HepG2 (cell line): ENCODE results near the gene INHA. TPM values are rescaled to one million over a fixed set of nuclear protein-coding genes. Genes with fewer than 3 reads are reported as not detected.

ENCODE experiments used
- ATAC-seq: fragments of 200-7000 bp; cut with Tn5 transposase; 3 replicates; pipeline ENCODE4 v1.9.1; 2020; ENCODE audit warnings: mild to moderate bottlenecking, moderate library complexity
- BruUV-seq: library from RNA; stranded (reverse); fragments of 400-500 nt; replicated peaks from 2 replicates; lab custom pipeline; 2021; lab: Mats Ljungman, UMichigan
- CTCF ChIA-PET: fragments of 300-600 bp; formaldehyde crosslinking; extraction: SDS; loops from one replicate; lab custom pipeline; 2021; ENCODE audit warnings: low total read pairs, inconsistent platforms, low intra/inter-chr PET ratio; lab: Yijun Ruan, JAX
- POLR2A ChIA-PET: fragments of 350-600 bp; sonication (Branson Sonifier 250); formaldehyde crosslinking; loops from one replicate; lab custom pipeline; 2020; ENCODE audit warnings: antibody characterized with exemption, inconsistent platforms; lab: Yijun Ruan, JAX
- DNase-seq: peaks from one replicate; pipeline ENCODE4 v3.0.0-alpha.2; 2015; ENCODE audit warnings: low spot score
- FAIRE-seq: peaks from 3 replicates; lab custom pipeline; 2011; peaks lifted over from hg19 to GRCh38; lab: Jason Lieb, UNC
- H2AFZ ChIP-seq: one replicate; pipeline ENCODE4 v1.6.1; 2011; ENCODE audit warnings: low read length, inconsistent platforms
- H3K27ac ChIP-seq: fragments of 300-600 bp; 3 replicates; pipeline ENCODE4 v1.8.0; 2011; ENCODE audit warnings: mixed run types, mild to moderate bottlenecking, mixed read lengths, low read length, inconsistent platforms; ENCODE audit not compliant: insufficient read depth; ENCODE audit errors: extremely low read length
- H3K27me3 ChIP-seq, 2 experiments: fragments of 200-600 bp in 1 of 2; 2 replicates in 1 of 2; 3 replicates in 1 of 2; pipeline versions ENCODE4 v1.6.0 to v1.8.0; 2011; ENCODE audit warnings: low read length in 2 of 2, mild to moderate bottlenecking in 2 of 2, moderate library complexity in 2 of 2, inconsistent platforms in 1 of 2; ENCODE audit not compliant: insufficient read depth in 2 of 2, control insufficient read depth in 1 of 2
- H3K36me3 ChIP-seq, 2 experiments: fragments of 200-600 bp in 1 of 2; replicated peaks in 1 of 2; 2 replicates in 1 of 2; 3 replicates in 1 of 2; pipeline versions ENCODE4 v1.5.1 to v1.8.0; 2011; ENCODE audit warnings: low read length in 2 of 2, inconsistent platforms in 1 of 2; ENCODE audit not compliant: insufficient read depth in 2 of 2, control insufficient read depth in 1 of 2
- H3K4me1 ChIP-seq: 2 replicates; pipeline ENCODE4 v1.5.1; 2012; ENCODE audit warnings: low read length, inconsistent platforms; ENCODE audit not compliant: insufficient read depth
- H3K4me2 ChIP-seq: 2 replicates; pipeline ENCODE4 v1.6.0; 2011; ENCODE audit warnings: low read depth, low read length, inconsistent platforms
- H3K4me3 ChIP-seq, 3 experiments: fragments of 200-600 bp in 1 of 3; sonication (generic), shearing (Covaris generic) in 1 of 3; replicated peaks in 1 of 3; 2 replicates each; pipeline ENCODE4 v1.5.1; 2011 to 2016; ENCODE audit warnings: low read length in 3 of 3, inconsistent platforms in 2 of 3, low read depth in 2 of 3, mild to moderate bottlenecking in 2 of 3, control low read depth in 1 of 3, mixed read lengths in 1 of 3; ENCODE audit not compliant: insufficient read depth in 1 of 3
- H3K79me2 ChIP-seq: one replicate; pipeline ENCODE4 v1.6.1; 2011; ENCODE audit warnings: low read length, inconsistent platforms; ENCODE audit not compliant: insufficient read depth
- H3K9ac ChIP-seq: 2 replicates; pipeline ENCODE4 v1.6.0; 2011; ENCODE audit warnings: mild to moderate bottlenecking, low read depth, low read length, inconsistent platforms; ENCODE audit not compliant: insufficient read depth
- H3K9me3 ChIP-seq: 2 replicates; pipeline ENCODE4 v1.5.1; 2012; ENCODE audit warnings: mild to moderate bottlenecking, low read length
- H4K20me1 ChIP-seq: 2 replicates; pipeline ENCODE4 v1.6.0; 2011; ENCODE audit warnings: inconsistent platforms, mild to moderate bottlenecking, low read length, moderate library complexity; ENCODE audit not compliant: insufficient read depth
- AGO2 ChIP-seq: fragments of 200-400 bp; formaldehyde crosslinking; optimal IDR thresholded peaks from 2 replicates; pipeline ENCODE3; 2017; ENCODE audit warnings: mild to moderate bottlenecking, low read depth, low read length, moderate library complexity
- CAMTA2 ChIP-seq: sonication (generic); formaldehyde crosslinking; IDR thresholded peaks from 2 replicates; pipeline ENCODE4 v1.4.0; 2020; ENCODE audit warnings: mild to moderate bottlenecking, missing genetic modification reagents, borderline replicate concordance
- DZIP1 ChIP-seq: sonication (generic); formaldehyde crosslinking; IDR thresholded peaks from 2 replicates; pipeline ENCODE4 v1.5.0; 2020; ENCODE audit warnings: mild to moderate bottlenecking, missing genetic modification reagents
- FIP1L1 ChIP-seq: fragments of 200-400 bp; formaldehyde crosslinking; IDR thresholded peaks from 2 replicates; pipeline ENCODE4 v1.6.1; 2018; ENCODE audit warnings: low read depth, mild to moderate bottlenecking, low read length, moderate library complexity, borderline replicate concordance; ENCODE audit not compliant: insufficient read depth
- HMG20B ChIP-seq: conservative IDR thresholded peaks from 2 replicates; pipeline ENCODE4 v1.6.1; 2016; ENCODE audit warnings: missing genetic modification reagents, missing compliant biosample characterization
- HOXA5 ChIP-seq: sonication (generic); formaldehyde crosslinking; IDR thresholded peaks from 2 replicates; pipeline ENCODE4 v1.4.0; 2020; ENCODE audit warnings: missing genetic modification reagents
- POGK ChIP-seq: sonication (generic); formaldehyde crosslinking; conservative IDR thresholded peaks from 2 replicates; pipeline ENCODE4 v1.8.0; 2022; ENCODE audit warnings: mild to moderate bottlenecking, moderate library complexity, missing genetic modification reagents
- PREB ChIP-seq: sonication (generic); formaldehyde crosslinking; IDR thresholded peaks from 2 replicates; pipeline ENCODE4 v1.4.0; 2020; ENCODE audit warnings: missing genetic modification reagents
- SNAI1 ChIP-seq: sonication (generic); formaldehyde crosslinking; IDR thresholded peaks from 2 replicates; pipeline ENCODE4 v1.5.0; 2020; ENCODE audit warnings: mild to moderate bottlenecking, missing genetic modification reagents, borderline replicate concordance
- TOPORS ChIP-seq: sonication (generic); formaldehyde crosslinking; IDR thresholded peaks from 2 replicates; pipeline ENCODE4 v1.8.0; 2023; ENCODE audit warnings: mild to moderate bottlenecking, missing genetic modification reagents
- ZBTB8A ChIP-seq: sonication (generic); formaldehyde crosslinking; IDR thresholded peaks from 2 replicates; pipeline ENCODE4 v1.4.0; 2020; ENCODE audit warnings: mild to moderate bottlenecking, low read depth, missing genetic modification reagents, borderline replicate concordance
- ZNF232 ChIP-seq: sonication (generic); formaldehyde crosslinking; IDR thresholded peaks from 2 replicates; pipeline ENCODE4 v1.4.0; 2020; ENCODE audit warnings: missing genetic modification reagents, borderline replicate concordance
- ZNF276 ChIP-seq: sonication (generic); formaldehyde crosslinking; IDR thresholded peaks from 2 replicates; pipeline ENCODE4 v1.4.0; 2020; ENCODE audit warnings: mild to moderate bottlenecking, low read depth, missing genetic modification reagents
- ZNF329 ChIP-seq: sonication (generic); formaldehyde crosslinking; IDR thresholded peaks from 2 replicates; pipeline ENCODE4 v1.9.0; 2021; ENCODE audit warnings: low read depth, mild to moderate bottlenecking, missing genetic modification reagents
- ZNF563 ChIP-seq: sonication (generic); formaldehyde crosslinking; IDR thresholded peaks from 2 replicates; pipeline ENCODE4 v1.8.0; 2022; ENCODE audit warnings: mild to moderate bottlenecking, moderate library complexity, missing genetic modification reagents
- ZNF724P ChIP-seq: sonication (generic); formaldehyde crosslinking; IDR thresholded peaks from 2 replicates; pipeline ENCODE4 v1.8.0; 2022; ENCODE audit warnings: missing genetic modification reagents, borderline replicate concordance
- WGBS: methylation state at CpG from one replicate; pipeline ENCODE4 v1.1.6; 2017; ENCODE audit warnings: low lambda C conversion rate; 5-methylcytosine and 5-hydroxymethylcytosine counted together
- in situ Hi-C: cut with HindIII; loops from 2 replicates; pipeline ENCODE4 v1.10.0; 2017; ENCODE audit warnings: low pct_unique_long_range_greater_than_20kb; ENCODE audit not compliant: extremely low pct_ligation_motif_present
- intact Hi-C: fragments of 100-400 bp; cut with micrococcal nuclease; formaldehyde crosslinking; loops from one replicate; pipeline ENCODE4 v1.10.0; 2022; ENCODE audit not compliant: unreplicated experiment
- polyA plus RNA-seq, 8 experiments: library from polyadenylated mRNA; depleted of rRNA in 3 of 8; stranded (reverse) in 7 of 8; unstranded in 1 of 8; fragments of >200 nt; fragmentation: Illumina TruSeq in 4 of 8; extraction: Trizol in 4 of 8; gene quantifications; 2 replicates each; pipeline versions ENCODE4 v1.2.1 to v1.2.3, GENCODE V29; 2011 to 2016; ENCODE audit warnings: low read depth in 4 of 8, missing spikeins in 1 of 8, mixed read lengths in 1 of 8; ENCODE audit not compliant: insufficient read depth in 1 of 8
- total RNA-seq, 5 experiments: library from RNA; depleted of rRNA; stranded (reverse); fragments of >200 nt; fragmentation: Illumina TruSeq; extraction: Trizol; gene quantifications; 2 replicates each; pipeline ENCODE4 v1.2.3, GENCODE V29; 2016; ENCODE audit warnings: low read depth in 1 of 5
- TF ChIP-seq, protein P1 (sequence below): sonication (generic); formaldehyde crosslinking; IDR thresholded peaks from 2 replicates; pipeline ENCODE4 v1.8.0; 2022; ENCODE audit warnings: mild to moderate bottlenecking, missing genetic modification reagents, moderate library complexity

The INHA gene
- total and polyA plus RNA-seq, 2 of the 13 experiments (the other 11 are each of a cell fraction or from before 2014, with no cell fraction given): 4.1 to 15.2 TPM

DNA sequence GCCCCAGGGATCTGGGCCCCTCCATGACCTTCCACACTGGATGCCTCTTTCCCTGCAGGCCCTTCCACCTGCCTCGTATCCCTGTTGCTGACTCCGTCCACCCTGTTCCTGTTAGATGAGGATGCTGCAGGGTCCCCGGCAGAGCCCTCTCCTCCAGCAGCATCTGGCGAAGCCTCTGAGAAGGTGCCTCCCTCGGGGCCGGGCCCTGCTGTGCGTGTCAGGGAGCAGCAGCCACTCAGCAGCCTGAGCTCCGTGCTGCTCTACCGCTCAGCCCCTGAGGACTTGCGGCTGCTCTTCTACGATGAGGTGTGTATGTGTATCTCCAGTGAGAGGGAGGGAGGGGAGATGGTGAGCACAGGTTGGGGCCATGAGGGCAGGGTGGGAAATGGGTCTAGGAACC, 42.9 kb downstream of the INHA start:
- no TSS peak for BruUV-seq
- no peaks in the 10 kb centered on the region for H3K27me3 ChIP-seq
- H3K4me3 ChIP-seq: no peak overlapping the region
- H3K9ac ChIP-seq: no peak overlapping the region
- TF ChIP-seq, protein P1, sequence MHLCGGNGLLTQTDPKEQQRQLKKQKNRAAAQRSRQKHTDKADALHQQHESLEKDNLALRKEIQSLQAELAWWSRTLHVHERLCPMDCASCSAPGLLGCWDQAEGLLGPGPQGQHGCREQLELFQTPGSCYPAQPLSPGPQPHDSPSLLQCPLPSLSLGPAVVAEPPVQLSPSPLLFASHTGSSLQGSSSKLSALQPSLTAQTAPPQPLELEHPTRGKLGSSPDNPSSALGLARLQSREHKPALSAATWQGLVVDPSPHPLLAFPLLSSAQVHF (CRISPR knock-in tag): no peak
- TF ChIP-seq POGK (CRISPR knock-in tag) (no peak), ZNF276 (CRISPR knock-in tag) (no peak), ZNF329 (CRISPR knock-in tag) (no peak), AGO2 (no peak), TOPORS (CRISPR knock-in tag) (no peak), ZNF563 (CRISPR knock-in tag) (no peak), ZNF724P (CRISPR knock-in tag) (no peak), DZIP1 (CRISPR knock-in tag) (no peak), FIP1L1 (no peak), ZBTB8A (CRISPR knock-in tag) (no peak), PREB (CRISPR knock-in tag) (no peak), SNAI1 (CRISPR knock-in tag) (no peak), HMG20B (CRISPR knock-in tag) (no peak), ZNF232 (CRISPR knock-in tag) (no peak), HOXA5 (no peak), CAMTA2 (CRISPR knock-in tag) (no peak)
- H3K27ac ChIP-seq: no peak overlapping the region
- in situ Hi-C loops (no loop called here), intact Hi-C loops (no loop called here)
- ChIA-PET CTCF (no interaction called here), POLR2A (no interaction called here)
- no peaks in the 10 kb centered on the region for H3K79me2 ChIP-seq
- H4K20me1 ChIP-seq: no peaks in the 10 kb centered on the region
- H2AFZ ChIP-seq: no peak overlapping the region
- H3K36me3 ChIP-seq: peaks cover 3 to 16% of the 10 kb centered on the region in 2 experiments; a peak in 4 of 5 replicates
- no peak overlapping the region for H3K4me2 ChIP-seq
- FAIRE-seq: no peak
- H3K9me3 ChIP-seq: no peaks in the 10 kb centered on the region
- ATAC-seq: no peak
- DNase-seq: no peak
- WGBS: 94% methylated on average over 11 of the region's 11 CpGs
- peaks cover 10% of the 10 kb centered on the region for H3K4me1 ChIP-seq
